Osteocyte (in vitro differentiated cells): ENCODE data around the gene SORCS1. TPM values are rescaled to one million over a fixed set of nuclear protein-coding genes. Genes with fewer than 3 reads are reported as not detected.

ENCODE experiments used
- DNase-seq: peaks from one replicate; pipeline ENCODE4 v3.0.0; 2021; ENCODE audit warnings: mixed read lengths; ENCODE audit not compliant: unreplicated experiment; ENCODE audit errors: extremely low spot score
- H3K27ac Mint-ChIP-seq: one replicate; pipeline ENCODE4 v1.8.0; 2021; ENCODE audit warnings: mild to moderate bottlenecking, mixed read lengths; ENCODE audit not compliant: unreplicated experiment
- H3K27me3 Mint-ChIP-seq: one replicate; pipeline ENCODE4 v1.8.0; 2021; ENCODE audit warnings: mixed read lengths; ENCODE audit not compliant: unreplicated experiment
- H3K36me3 Mint-ChIP-seq: one replicate; pipeline ENCODE4 v1.8.0; 2021; ENCODE audit warnings: mixed read lengths; ENCODE audit not compliant: unreplicated experiment
- H3K4me1 Mint-ChIP-seq: one replicate; pipeline ENCODE4 v1.8.0; 2021; ENCODE audit warnings: mixed read lengths; ENCODE audit not compliant: unreplicated experiment
- H3K4me3 Mint-ChIP-seq: one replicate; pipeline ENCODE4 v1.8.0; 2021; ENCODE audit warnings: mild to moderate bottlenecking, moderate library complexity, mixed read lengths; ENCODE audit not compliant: unreplicated experiment
- H3K9me3 Mint-ChIP-seq: one replicate; pipeline ENCODE4 v1.8.0; 2021; ENCODE audit warnings: mixed read lengths; ENCODE audit not compliant: unreplicated experiment
- CTCF ChIP-seq: fragments of 200-600 bp; sonication (generic); IDR thresholded peaks from 2 replicates; pipeline ENCODE4 v1.5.0; 2021; ENCODE audit warnings: antibody characterized with exemption, mild to moderate bottlenecking, moderate library complexity
- total RNA-seq: library from RNA; stranded (reverse); gene quantifications from 2 replicates; pipeline ENCODE4 v1.2.1, GENCODE V29; 2021

Gene SORCS1
- total RNA-seq, 1 donor from 2014 or later = not detected

GRCh38 chr10:107056182-107056581, 108.3 kb downstream of the SORCS1 start:
- DNase-seq = no peak
- no peak overlapping the region for H3K27ac Mint-ChIP-seq
- no peak for TF ChIP-seq CTCF
- no peaks in the 10 kb centered on the region for H3K36me3 Mint-ChIP-seq
- no peaks in the 10 kb centered on the region for H3K27me3 Mint-ChIP-seq
- H3K4me1 Mint-ChIP-seq = no peaks in the 10 kb centered on the region
- no peak overlapping the region for H3K4me3 Mint-ChIP-seq
- peaks cover 6% of the 10 kb centered on the region for H3K9me3 Mint-ChIP-seq

GRCh38 chr10:107054469-107055156, 109.9 kb downstream of the SORCS1 start:
- H3K9me3 Mint-ChIP-seq = peaks cover 14% of the 10 kb centered on the region
- no peak overlapping the region for H3K4me3 Mint-ChIP-seq
- H3K4me1 Mint-ChIP-seq = no peaks in the 10 kb centered on the region
- no peak for DNase-seq
- no peak overlapping the region for H3K27ac Mint-ChIP-seq
- H3K27me3 Mint-ChIP-seq = no peaks in the 10 kb centered on the region
- no peaks in the 10 kb centered on the region for H3K36me3 Mint-ChIP-seq
- TF ChIP-seq CTCF = no peak

GRCh38 chr10:107051769-107052168, 112.7 kb downstream of the SORCS1 start:
- H3K36me3 Mint-ChIP-seq = no peaks in the 10 kb centered on the region
- TF ChIP-seq CTCF = no peak
- H3K4me3 Mint-ChIP-seq = no peak overlapping the region
- H3K27me3 Mint-ChIP-seq = no peaks in the 10 kb centered on the region
- H3K27ac Mint-ChIP-seq = no peak overlapping the region
- H3K9me3 Mint-ChIP-seq = peaks cover 16% of the 10 kb centered on the region
- H3K4me1 Mint-ChIP-seq = no peaks in the 10 kb centered on the region
- no peak for DNase-seq

- Mint-ChIP-seq H3K27ac (no peak overlapping the region), H3K36me3 (no peaks in the 10 kb centered on the region), H3K4me3 (no peak overlapping the region), H3K4me1 (no peaks in the 10 kb centered on the region), H3K9me3 (peaks cover 14% of the 10 kb centered on the region), H3K27me3 (no peaks in the 10 kb centered on the region)
- no peak for TF ChIP-seq CTCF
- DNase-seq = no peak
Observed at GRCh38 chr10:107043461-107043860, 121.0 kb downstream of the SORCS1 start.

GRCh38 chr10:107037192-107038122, 127.0 kb downstream of the SORCS1 start:
- H3K36me3 Mint-ChIP-seq = no peaks in the 10 kb centered on the region
- H3K9me3 Mint-ChIP-seq = peaks cover 12% of the 10 kb centered on the region
- DNase-seq = no peak
- no peaks in the 10 kb centered on the region for H3K27me3 Mint-ChIP-seq
- H3K27ac Mint-ChIP-seq = no peak overlapping the region
- H3K4me3 Mint-ChIP-seq = no peak overlapping the region
- TF ChIP-seq CTCF = no peak
- no peaks in the 10 kb centered on the region for H3K4me1 Mint-ChIP-seq
